ENCODE measurements around the gene GIPC2. TPM values are rescaled to one million over a fixed set of nuclear protein-coding genes. Genes with fewer than 3 reads are reported as not detected.
"Not testable (repeated sequence)": the region's sequence is repeated elsewhere in the genome, so short reads cannot be mapped to it uniquely, and the experiment has no call there.

Gene GIPC2
- total RNA-seq, 1 donor from 2014 or later, result 4.0 TPM

- DNase-seq (ENCODE audit: low spot score), result no peak
- intact Hi-C loops (cut with DNase I), result no loop called here
These were observed 42.2 kb downstream of the GIPC2 start for GRCh38 chr1:78088015-78088414.

DNA sequence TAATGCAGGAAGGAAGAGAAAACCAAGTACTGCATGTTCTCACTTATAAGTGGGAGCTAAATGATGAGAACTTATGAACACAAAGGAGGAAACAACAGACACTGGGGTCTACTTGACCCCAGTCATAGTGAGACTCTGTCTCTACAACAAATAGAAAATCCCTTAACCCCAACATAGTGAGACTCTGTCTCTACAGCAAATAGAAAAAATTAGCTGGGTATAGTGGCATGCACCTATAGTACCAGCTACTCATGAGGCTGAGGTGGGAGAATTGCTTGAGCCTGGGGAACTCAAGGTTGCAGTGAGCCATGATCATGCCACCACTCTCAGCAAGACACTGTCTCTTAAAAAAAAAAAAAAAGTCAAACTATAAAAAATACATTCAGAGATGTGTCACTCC is 42.7 kb downstream of the GIPC2 start:
- no peak for DNase-seq (ENCODE audit: low spot score)
- intact Hi-C loops (cut with DNase I), result no loop called here

DNA sequence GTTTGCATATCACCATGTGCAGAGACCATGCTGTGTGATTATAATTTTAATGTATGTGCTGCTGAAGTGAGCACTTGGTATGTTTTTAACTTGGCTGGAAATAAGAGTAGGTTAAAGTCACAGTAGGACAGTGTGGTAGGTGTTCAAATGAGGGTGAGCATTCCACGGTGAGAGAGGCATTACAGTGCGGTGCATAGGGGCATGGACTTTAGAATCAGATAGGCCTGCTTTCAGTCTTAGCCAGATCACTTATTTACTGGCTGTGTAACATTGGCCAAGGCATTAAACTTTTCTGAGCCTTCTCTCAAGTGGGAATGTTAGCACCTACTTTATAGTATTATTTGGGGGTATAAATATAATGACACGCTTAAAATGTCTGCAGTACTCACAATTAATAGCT is 43.2 kb downstream of the GIPC2 start:
- intact Hi-C loops (cut with DNase I), result no loop called here
- no peak for DNase-seq (ENCODE audit: low spot score)

DNA sequence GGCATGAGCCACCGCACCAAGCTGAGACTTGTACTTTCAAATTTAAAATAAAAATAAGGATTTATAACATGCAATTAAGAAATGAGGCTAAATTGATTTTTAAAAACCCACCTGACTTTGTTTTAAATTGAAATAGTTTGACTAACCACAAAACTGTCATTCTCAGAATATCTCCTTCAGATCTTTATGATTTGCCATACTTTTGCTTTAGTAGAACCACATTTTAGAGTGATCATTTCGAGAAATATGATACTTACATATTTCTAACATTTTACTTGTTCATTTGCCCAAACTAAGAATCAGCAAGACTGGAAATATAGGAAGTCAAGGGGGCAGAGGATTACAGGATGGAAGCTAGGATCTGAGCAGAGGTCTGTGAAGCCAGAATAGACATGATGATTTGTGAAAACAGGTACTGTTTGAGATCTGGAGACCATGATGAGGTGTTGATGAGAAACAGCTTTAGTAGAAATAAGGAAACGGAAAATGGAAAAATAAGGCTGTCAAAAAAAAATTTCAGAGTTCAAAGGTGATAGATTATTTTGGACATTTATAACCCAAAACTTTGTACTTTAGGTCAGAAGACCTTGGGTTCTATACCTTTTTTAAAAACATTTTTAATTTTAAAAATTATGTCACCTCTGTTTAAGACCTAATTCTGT is 44.8 kb downstream of the GIPC2 start:
- intact Hi-C loops (cut with DNase I), result no loop called here
- DNase-seq (ENCODE audit: low spot score), result no peak

DNA sequence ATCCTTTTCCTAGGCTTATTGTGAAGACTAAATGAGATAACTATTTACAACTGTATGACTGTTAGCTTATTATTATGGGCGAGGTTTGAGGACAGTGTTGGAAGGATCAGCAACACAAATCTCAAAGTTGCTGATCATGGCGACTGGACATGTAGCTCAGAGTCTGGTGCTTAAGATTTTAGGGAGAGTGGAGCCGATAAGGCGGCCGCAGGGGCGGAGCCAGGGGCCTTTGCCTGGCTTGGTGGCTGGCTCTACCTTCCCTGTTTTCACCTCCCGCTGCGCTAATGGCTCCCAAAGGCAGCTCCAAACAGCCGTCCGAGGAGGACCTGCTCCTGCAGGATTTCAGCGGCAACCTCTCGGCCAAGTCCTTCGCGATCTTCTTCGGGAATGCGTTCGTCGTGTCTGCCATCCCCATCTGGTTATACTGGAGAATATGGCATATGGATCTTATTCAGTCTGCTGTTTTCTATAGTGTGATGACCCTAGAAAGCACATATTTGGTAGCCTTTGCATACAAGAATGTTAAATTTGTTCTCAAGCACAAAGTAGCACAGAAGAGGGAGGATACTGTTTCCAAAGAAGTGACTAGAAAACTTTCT is 45.5 kb downstream of the GIPC2 start:
- DNase-seq (ENCODE audit: low spot score), result no peak
- intact Hi-C loops (cut with DNase I), result no loop called here

DNA sequence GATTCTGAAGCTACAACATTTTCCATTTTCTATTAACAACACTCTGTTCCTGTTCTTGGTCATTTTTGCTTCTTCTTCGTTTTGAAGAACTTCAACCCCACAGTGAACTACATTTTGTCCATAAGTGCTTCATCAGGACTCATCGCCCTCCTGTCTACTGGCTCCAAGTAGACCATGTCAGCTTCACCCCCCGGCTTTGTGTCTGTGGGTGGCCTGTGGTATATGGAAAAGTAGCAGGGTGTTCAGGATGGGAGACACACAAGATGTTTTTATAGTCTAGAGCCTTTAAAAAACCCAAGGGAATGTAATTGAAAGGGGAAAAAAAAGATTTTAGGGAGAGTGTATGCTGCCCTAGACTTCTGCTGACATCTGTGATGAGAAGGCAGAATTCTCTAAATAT is 46.1 kb downstream of the GIPC2 start:
- intact Hi-C loops (cut with DNase I), result no loop called here
- DNase-seq (ENCODE audit: low spot score), result no peak

DNA sequence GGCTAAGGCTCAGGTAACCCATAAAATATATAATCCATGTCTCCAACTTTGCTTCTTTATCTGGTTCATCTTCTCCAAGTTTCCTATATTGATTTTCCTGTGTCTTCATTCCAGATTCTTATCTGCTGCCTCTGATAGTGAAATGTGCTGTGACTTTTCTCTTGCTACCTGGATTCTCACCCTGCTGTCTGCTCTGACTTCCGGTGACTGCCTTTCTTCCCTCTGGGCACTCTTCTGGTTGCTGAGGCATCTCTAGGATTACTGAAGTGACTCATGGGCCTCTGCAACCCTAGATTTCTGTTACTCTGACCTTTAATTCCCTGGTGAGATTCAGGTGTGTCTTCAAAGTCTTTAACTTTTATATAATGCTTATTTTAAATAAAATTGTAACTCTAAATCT is 46.9 kb downstream of the GIPC2 start:
- no peak for DNase-seq (ENCODE audit: low spot score)

DNA sequence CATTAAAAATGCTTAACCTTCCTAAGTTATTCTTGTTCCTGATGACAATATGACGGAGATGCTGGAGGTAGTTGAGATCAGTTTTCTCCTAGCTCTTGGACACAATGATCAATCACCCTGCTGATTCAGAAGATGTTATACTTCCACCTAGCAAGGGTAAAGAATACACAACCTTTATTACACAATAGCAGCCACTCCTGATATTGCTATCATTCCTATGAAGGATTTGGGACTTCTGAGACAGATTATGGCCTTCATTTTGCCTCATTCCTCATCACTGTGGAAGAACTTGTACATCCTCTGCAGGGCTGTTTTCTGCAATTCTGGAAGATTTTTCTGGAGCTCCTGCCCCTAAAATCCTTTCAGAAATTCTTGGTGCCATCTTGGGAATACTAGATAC is 47.8 kb downstream of the GIPC2 start:
- intact Hi-C loops (cut with DNase I), result no loop called here
- no peak for DNase-seq (ENCODE audit: low spot score)

More for the DNA sequence above, 46.9 kb downstream of the GIPC2 start:
- intact Hi-C loops (cut with DNase I), result no loop called here

DNA sequence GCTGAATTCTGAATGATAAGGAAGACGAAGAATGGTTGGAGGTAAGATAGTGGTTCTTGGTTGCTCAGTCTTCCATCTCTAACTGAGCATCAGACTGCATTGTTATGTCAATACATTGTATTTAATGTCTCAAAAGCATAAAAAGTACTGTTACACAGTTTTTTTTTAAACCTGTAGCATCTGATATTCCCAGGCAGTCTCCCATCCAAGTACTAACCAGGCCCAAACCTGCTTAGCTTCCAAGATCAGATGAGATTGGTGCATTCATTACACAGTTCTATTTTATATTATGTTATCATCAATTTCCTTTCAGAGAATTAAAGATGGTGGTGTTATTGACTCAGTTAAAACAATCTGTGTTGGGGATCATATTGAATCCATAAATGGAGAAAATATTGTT is 48.9 kb downstream of the GIPC2 start:
- no peak for DNase-seq (ENCODE audit: low spot score)
- intact Hi-C loops (cut with DNase I), result no loop called here

DNA sequence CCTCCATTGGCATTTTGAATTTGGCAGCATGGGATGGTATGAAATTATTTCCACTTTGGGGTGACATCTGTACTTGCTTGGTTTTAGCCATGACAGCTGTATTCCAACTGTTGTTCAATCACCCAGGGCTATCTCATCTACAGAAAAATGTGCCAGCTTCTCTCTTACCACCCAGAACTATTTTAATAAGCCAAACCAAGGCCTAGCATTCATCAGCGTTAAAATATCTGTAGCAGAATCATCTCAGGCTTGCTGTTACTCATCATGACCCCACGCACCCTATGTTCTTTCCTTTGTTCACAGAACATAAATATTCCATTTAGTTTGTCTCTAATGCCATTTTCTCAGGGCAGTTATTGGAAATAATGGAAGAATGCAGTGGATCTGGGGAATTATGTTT is 49.8 kb downstream of the GIPC2 start:
- DNase-seq (ENCODE audit: low spot score), result no peak
- intact Hi-C loops (cut with DNase I), result no loop called here

DNA sequence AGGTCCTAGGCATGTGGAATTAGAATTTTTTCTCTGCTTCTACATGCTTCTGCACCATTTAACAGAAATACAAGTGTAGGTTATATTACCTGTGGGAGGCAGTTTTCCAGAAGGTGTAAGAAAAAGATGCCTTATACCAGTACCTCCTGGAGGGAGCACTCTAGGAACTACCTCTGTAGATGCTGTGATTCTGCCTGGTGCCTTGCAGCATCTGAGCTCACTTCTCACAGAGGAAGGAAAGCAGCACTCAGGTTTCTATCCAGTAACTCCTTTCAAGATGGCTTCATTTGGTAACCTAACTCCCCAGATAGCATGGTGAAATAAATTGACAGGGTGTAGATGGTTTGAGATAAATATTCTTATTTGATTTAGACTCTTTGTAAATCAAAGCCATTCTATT is 50.3 kb downstream of the GIPC2 start:
- intact Hi-C loops (cut with DNase I), result no loop called here
- no peak for DNase-seq (ENCODE audit: low spot score)

- no peak for DNase-seq (ENCODE audit: low spot score)
- intact Hi-C loops (cut with DNase I), result no loop called here
These were observed 51.2 kb downstream of the GIPC2 start for GRCh38 chr1:78096976-78097375.

GRCh38 chr1:78101051-78101450 is 55.3 kb downstream of the GIPC2 start:
- intact Hi-C loops (cut with DNase I), result loop anchor here (2.0 to 5.0 kb wide), 3 partner anchors 18 to 269 kb away; partner anchors contain the start of gene DNAJB4
- DNase-seq (ENCODE audit: low spot score), result no peak

- DNase-seq (ENCODE audit: low spot score), result no peak
- intact Hi-C loops (cut with DNase I), result loop anchor here (2.0 to 5.0 kb wide), 3 partner anchors 19 to 269 kb away; partner anchors contain the start of gene DNAJB4
These were observed 55.7 kb downstream of the GIPC2 start for GRCh38 chr1:78101514-78101913.

GRCh38 chr1:78102082-78102481 is 56.3 kb downstream of the GIPC2 start:
- intact Hi-C loops (cut with DNase I), result loop anchor here (2.0 to 5.0 kb wide), 2 partner anchors 55 to 270 kb away; no protein-coding TSS in a partner anchor

GRCh38 chr1:78102916-78103315 is 57.1 kb downstream of the GIPC2 start:
- no peak for DNase-seq (ENCODE audit: low spot score)
- intact Hi-C loops (cut with DNase I), result loop anchor here (2.0 to 5.0 kb wide), 2 partner anchors 56 to 271 kb away; no protein-coding TSS in a partner anchor

More at GRCh38 chr1:78102082-78102481, 56.3 kb downstream of the GIPC2 start:
- DNase-seq (ENCODE audit: low spot score), result no peak

DNA sequence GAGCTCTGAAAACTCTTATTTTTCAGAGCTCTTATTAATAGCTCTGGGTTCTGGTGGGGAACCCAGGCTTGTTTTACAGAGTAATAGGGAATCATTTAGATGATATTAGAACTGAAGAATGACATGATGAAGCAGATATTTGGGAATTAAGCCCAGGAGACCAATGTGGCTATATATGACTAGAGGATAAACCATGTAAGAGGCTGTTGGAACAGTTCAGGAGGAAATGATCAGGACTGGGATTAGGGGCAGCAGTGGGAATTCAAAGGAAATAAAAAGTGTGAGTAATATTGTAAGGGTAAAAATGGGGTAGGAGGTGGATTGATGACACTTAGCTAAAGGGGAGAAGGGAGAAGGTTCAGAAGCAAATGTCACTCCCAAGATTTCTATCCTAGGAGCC is 58.6 kb downstream of the GIPC2 start:
- no peak for DNase-seq (ENCODE audit: low spot score)
- intact Hi-C loops (cut with DNase I), result loop anchor here (5.0 kb wide), 1 partner anchor 272 kb away; no protein-coding TSS in a partner anchor

GRCh38 chr1:78109659-78110058 is 63.9 kb downstream of the GIPC2 start:
- intact Hi-C loops (cut with DNase I); DNase-seq (ENCODE audit: low spot score): not testable (repeated sequence)

DNA sequence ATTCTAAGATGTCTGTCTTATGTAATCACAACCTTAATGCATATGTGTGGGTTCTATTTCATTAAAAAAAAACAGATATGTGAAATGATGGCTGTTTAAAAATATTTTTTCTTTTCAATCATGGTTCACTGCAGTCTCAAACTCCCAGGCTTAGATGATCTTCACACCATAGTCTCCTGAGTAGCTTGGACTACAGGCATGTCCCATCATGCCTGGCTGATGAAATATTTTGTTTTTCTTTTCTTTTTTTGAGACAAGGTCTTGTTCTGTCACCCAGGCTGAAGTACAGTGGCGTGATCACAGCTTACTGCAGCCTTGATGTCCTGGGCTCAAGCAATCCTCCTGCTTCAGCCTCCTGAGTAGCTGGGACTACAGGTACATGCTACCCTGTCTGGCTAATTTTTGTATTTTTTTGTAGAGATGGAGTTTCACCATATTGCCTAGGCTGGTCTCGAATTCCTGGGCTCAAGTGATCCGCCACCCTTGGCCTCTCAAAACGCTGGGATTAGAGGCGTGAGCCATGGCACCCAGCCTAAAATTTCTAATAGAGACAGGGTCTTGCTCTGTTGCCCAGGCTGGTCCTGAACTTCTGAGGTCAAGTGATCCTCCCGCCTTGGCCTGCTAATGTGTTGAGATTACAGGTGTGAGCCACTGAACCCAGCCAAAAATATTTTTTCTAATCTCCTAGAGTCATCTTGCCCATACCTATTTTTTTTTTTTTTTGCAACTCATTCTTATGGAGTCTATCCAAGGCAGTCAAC is 67.6 kb downstream of the GIPC2 start:
- no peak for DNase-seq (ENCODE audit: low spot score)
- intact Hi-C loops (cut with DNase I), result no loop called here

All from cardiac septum (tissue), 1 donor.